HG03025 (cell line): Measurements from ENCODE around the gene SALL4.
"Not testable (repeated sequence)": the region's sequence is repeated elsewhere in the genome, so short reads cannot be mapped to it uniquely, and the experiment has no call there.

Experiments used
- ATAC-seq: cut with Tn5 transposase; IDR thresholded peaks from one replicate; pipeline ENCODE4 v1.9.1; 2021; ENCODE audit warnings: mild to moderate bottlenecking, moderate library complexity; ENCODE audit not compliant: unreplicated experiment, low FRiP score

SALL4 gene

DNA sequence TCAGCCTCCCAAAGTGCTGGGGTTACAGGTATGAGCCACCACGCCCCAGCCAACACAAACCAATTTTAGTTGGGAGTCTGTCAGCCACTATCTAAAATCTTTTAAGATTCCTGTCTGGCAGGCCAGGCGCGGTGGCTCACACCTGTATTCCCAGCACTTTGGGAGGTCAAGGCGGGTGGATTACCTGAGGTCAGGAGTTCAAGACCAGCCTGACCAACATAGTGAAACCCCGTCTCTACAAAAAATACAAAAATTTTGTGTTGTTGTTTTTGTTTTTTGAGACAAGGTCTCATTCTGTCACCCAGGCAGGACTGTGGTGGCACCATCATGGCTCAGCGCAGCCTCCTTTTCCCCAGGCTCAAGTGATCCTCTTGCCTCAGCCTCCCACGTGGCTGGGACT is 62.0 kb downstream of the SALL4 start:
- not testable (repeated sequence) for ATAC-seq

- ATAC-seq, result no peak
Measured at GRCh38 chr20:51739722-51740249, 62.5 kb downstream of the SALL4 start.

DNA sequence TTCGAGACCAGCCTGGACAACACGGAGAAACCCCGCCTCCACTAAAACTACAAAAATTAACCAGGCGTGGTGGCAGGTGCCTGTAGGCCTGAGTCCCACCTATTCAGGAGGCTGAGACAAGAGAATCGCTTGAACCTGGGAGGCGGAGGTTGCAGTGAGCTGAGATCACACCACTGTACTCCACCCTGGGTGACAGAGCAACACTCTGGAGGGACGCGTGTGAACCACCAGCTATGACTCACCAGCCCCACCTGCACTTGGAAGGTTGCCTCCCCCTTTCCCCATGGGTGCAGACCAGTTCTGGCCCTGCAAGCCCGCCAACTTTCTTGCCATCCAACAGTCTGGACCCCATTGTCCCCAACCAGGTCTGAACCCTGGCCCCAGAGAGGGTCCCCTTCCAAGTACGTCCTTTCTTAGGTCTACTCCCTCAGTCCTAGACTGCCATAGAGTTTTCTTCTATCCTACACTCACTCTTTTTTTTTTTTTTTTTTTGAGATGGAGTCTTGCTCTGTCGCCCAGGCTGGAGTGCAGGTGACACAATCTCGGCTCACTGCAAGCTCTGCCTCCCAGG is 63.4 kb downstream of the SALL4 start:
- no peak for ATAC-seq

- ATAC-seq, result not testable (repeated sequence)
Measured at GRCh38 chr20:51738261-51738660, 64.1 kb downstream of the SALL4 start.

- no peak for ATAC-seq
Measured at GRCh38 chr20:51736947-51737346, 65.4 kb downstream of the SALL4 start.

- no peak for ATAC-seq
Measured at GRCh38 chr20:51735728-51736600, 66.4 kb downstream of the SALL4 start.

- no peak for ATAC-seq
Measured at GRCh38 chr20:51734876-51735720, 67.2 kb downstream of the SALL4 start.

DNA sequence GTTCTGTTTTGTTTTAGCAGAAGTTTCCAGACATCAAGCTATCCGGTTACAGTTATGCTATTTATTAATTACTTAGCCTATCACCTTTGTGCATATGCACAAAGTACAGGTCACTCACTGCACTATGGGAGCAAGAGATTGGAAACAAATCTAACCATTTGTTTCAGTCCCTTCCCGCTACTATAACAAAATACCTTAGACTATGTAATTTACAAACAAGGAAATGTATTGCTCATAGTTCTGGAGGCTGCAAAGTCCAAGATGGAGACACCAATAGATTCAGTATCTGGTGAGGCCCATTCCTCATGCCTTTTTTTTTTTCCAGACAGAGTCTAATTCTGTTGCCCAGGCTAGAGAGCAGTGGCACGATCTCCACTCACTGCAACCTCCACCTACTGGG is 69.3 kb downstream of the SALL4 start:
- ATAC-seq, result no peak
